Left ventricle myocardium superior (tissue), 1 donor: ENCODE data around the gene NMD3. TPM values are rescaled to one million over a fixed set of nuclear protein-coding genes. Genes with fewer than 3 reads are reported as not detected.
"Not testable (repeated sequence)": the region's sequence is repeated elsewhere in the genome, so short reads cannot be mapped to it uniquely, and the experiment has no call there.

ENCODE experiments used
- ATAC-seq: fragments of 200-7000 bp; cut with Tn5 transposase; one replicate; pipeline ENCODE4 v1.9.1; 2020; ENCODE audit warnings: mild to moderate bottlenecking, moderate library complexity
- DNase-seq: peaks from one replicate; pipeline ENCODE4 v3.0.0-alpha.2; 2020
- intact Hi-C: fragments of 100-400 bp; cut with micrococcal nuclease; formaldehyde crosslinking; loops from one replicate; pipeline ENCODE4 v1.11.0; 2022
- total RNA-seq: library from RNA; stranded (reverse); fragmentation: NEBNext Ultra II Directional; extraction: Animal tissue kit (Norgen Biotek cat#: 25700); gene quantifications from one replicate; pipeline ENCODE4 v1.2.1, GENCODE V29; 2021
- donor health status: DM: no; HTN: yes; CAD: no; lungs with severe emphysema.

The NMD3 gene
- total RNA-seq, 1 donor from 2014 or later = 64.6 TPM

DNA sequence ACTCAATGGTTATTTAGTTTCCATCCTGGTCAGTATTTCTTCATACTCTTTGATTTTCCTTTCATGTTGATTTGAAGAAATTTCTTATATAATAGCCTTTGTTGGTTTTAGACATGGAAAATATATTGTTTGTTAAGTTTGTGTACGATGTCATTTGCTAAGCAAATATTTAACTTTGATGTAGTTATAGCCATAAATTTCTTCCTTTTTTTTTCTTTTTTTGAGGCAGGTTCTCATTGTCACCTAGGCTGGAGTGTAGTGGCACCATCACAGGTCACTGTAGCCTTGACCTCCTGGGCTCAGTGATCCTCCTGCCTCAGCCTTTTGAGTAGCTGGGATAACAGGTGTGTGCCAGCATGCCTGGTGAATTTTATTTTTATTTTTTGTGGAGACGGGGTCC is 51.4 kb downstream of the NMD3 start:
- ATAC-seq = no peak
- DNase-seq = no peak
- intact Hi-C loops = no loop called here

GRCh38 chr3:161273589-161274218 is 52.6 kb downstream of the NMD3 start:
- no peak for ATAC-seq
- no peak for DNase-seq
- intact Hi-C loops = loop anchor here (2.0 kb wide), 1 partner anchor 151 kb away; no protein-coding TSS in a partner anchor

DNA sequence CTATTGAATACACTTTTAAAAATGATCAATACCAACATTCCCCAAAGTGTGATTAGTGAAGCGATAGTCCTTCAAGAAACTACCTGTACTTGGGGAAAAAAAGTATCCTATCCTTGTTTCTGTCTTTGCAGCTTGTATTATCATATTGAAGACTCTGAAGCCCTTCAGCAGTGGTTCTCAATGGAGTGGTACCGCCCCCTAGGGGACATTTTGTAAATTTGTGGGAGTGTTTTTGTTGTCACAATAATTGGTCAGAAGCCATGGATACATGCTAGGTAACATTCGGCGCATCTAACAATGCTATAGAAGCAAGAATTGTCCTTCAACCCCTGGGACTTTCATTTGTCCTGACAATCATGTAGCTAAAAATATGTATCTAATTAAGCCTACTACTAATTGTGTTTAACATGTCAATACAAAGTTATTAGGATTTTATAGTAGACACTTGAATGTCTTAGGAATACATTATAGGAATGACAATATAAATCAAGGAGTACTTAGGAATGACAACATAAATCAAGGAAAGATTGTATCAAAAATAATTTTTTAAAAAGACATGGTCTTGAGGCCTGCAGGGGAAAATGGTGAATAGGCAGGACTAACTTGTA is 53.7 kb downstream of the NMD3 start:
- no peak for ATAC-seq
- intact Hi-C loops = loop anchor here (2.0 kb wide), 1 partner anchor 150 kb away; no protein-coding TSS in a partner anchor
- no peak for DNase-seq

DNA sequence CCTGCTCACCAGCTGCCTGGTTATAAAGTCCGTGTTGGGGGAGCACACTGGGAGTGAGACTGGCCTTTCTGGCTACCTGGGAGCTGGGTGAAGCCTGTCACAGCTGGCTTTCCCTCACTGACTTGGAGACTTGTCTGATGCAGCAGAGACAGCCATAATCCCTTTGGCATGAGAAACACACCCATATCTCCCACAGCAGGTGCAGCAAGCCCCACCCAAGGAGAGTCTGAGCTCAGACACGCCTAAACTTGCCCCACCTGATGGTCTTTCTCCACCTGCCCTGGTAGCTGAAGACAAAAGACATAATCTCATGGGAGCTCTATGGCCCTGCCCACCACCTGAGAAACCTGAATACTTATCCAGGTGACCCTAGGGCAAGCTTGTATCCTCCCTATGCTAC is 54.8 kb downstream of the NMD3 start:
- no peak for DNase-seq
- no peak for ATAC-seq
- intact Hi-C loops = loop anchor here (2.0 kb wide), 1 partner anchor 149 kb away; no protein-coding TSS in a partner anchor

GRCh38 chr3:161282387-161282786 is 61.3 kb downstream of the NMD3 start:
- ATAC-seq, DNase-seq, intact Hi-C loops: not testable (repeated sequence)

GRCh38 chr3:161284989-161285388 is 63.9 kb downstream of the NMD3 start:
- intact Hi-C loops = no loop called here
- no peak for DNase-seq
- no peak for ATAC-seq

DNA sequence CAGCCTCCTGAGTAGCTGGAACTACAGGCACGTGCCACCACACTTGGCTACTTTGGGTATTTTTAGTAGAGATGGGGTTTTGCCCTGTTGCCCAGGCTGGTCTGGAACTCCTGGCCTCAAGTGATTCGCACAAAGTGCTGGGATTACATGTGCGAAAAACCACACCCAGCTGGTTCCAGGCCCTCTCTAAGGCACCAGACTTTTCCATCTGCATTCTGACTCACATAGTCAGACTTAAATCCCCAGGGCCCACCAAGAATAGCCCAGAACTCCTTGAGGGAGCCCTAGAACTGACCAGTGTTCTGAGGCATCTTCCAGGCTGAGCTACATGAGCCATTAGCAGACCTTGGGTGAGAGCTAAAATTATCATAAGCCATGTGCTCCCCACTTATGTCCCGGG is 68.1 kb downstream of the NMD3 start:
- intact Hi-C loops = no loop called here

GRCh38 chr3:161291191-161291901 is 70.2 kb downstream of the NMD3 start:
- intact Hi-C loops = no loop called here
- ATAC-seq (no peak), DNase-seq (no peak)

More for the DNA sequence above, 68.1 kb downstream of the NMD3 start:
- no peak for ATAC-seq
- no peak for DNase-seq

GRCh38 chr3:161293381-161293780 is 72.3 kb downstream of the NMD3 start:
- intact Hi-C loops = no loop called here
- ATAC-seq (no peak), DNase-seq (no peak)

GRCh38 chr3:161295325-161295724 is 74.2 kb downstream of the NMD3 start:
- DNase-seq (no peak), ATAC-seq (no peak)
- intact Hi-C loops = no loop called here

DNA sequence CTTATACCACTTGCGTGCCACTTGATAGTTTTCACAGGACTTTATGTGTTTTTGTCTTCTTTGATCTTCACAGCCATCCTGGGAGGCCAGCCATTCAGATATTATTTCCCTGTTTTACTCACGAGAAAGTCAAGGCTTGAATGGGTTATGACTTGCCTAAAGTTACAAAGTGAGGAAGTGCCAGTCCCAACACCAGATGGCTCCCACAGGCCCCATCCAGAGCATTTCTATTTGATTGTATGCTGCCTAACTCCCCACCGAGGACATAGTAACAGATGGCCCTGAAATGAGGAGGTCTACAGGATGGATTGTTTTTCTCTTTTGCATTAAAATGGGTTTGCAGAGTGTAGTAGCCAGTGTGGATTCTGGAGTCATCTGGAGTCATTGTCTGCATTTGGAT is 75.7 kb downstream of the NMD3 start:
- intact Hi-C loops = no loop called here
- DNase-seq (no peak), ATAC-seq (no peak)

Other genes starting within 250 kb of the NMD3 start
- gene B3GALNT1, start 116.0 kb upstream of the NMD3 start, total RNA-seq = 56.3 TPM
- 0.20 TPM for gene SPTSSB, start 150.2 kb downstream of the NMD3 start, total RNA-seq